Measurements from ENCODE around the gene PSMB3.

DNA sequence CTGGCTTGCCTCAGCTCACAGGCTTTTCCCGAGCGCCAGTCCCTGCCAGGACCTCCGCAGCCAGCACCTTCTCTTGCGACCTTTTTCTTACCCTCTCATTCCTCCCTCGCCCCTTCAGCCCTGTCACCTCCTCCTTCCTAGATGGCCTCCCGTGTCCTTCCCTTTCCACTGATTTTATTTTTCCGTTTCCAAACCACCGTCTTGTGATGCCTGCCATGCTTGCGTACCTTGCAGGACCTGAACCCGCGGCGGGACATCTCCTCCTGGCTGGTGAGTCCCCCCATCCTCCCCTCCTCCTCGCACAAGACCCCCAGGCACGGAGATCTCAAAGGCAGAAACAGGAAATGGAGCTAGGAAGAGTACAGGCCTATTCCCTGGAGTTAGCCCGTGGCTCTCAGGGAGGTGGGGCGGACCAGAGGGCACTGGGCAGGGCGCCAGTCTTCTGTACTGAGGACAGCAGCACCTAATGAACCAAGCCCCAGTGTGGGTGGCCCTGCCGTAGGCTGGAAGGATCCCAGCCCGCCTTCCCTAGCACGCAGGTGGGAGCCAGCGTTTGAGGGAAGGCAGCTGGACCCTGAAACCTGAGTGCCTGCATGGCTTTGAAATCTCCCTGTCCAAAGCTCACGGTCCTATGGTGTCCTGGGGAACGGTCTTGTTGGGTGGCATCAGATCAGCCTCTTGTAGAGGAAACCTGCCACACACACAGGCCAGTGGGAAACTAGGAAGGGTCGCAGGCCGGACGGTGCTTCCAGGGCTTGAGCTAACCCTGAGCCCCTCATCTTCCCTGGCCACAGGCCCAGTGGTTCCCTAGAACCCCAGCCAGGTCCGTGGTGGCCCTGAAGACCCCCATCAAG, 21.8 kb upstream of the PSMB3 start:
- TF ChIP-seq JUND (IDR thresholded peaks at IDR 0.05) (no peak), EZH2 (IDR thresholded peaks at IDR 0.05) (no peak), EGR1 (IDR thresholded peaks at IDR 0.05; ENCODE audit: low read depth) (no peak), ELF1 (IDR thresholded peaks at IDR 0.05; ENCODE audit: borderline replicate concordance, low read depth) (no peak)
- TF ChIP-seq, protein P1, sequence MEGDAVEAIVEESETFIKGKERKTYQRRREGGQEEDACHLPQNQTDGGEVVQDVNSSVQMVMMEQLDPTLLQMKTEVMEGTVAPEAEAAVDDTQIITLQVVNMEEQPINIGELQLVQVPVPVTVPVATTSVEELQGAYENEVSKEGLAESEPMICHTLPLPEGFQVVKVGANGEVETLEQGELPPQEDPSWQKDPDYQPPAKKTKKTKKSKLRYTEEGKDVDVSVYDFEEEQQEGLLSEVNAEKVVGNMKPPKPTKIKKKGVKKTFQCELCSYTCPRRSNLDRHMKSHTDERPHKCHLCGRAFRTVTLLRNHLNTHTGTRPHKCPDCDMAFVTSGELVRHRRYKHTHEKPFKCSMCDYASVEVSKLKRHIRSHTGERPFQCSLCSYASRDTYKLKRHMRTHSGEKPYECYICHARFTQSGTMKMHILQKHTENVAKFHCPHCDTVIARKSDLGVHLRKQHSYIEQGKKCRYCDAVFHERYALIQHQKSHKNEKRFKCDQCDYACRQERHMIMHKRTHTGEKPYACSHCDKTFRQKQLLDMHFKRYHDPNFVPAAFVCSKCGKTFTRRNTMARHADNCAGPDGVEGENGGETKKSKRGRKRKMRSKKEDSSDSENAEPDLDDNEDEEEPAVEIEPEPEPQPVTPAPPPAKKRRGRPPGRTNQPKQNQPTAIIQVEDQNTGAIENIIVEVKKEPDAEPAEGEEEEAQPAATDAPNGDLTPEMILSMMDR (IDR thresholded peaks at IDR 0.05 in 2 of 3, conservative IDR thresholded peaks at IDR 0.05 in 1 of 3; ENCODE audit: borderline replicate concordance in 1 of 3, insufficient read depth in 1 of 3, low read depth in 2 of 3, low read length in 2 of 3) = no peak

All from HCT116 (cell line).